Measurements from ENCODE around the gene MRPS26. TPM values are rescaled to one million over a fixed set of nuclear protein-coding genes. Genes with fewer than 3 reads are reported as not detected.

The MRPS26 gene
- total RNA-seq, 1 experiment from 2014 or later, result 105 TPM

GRCh38 chr20:3067139-3068014 is 21.5 kb downstream of the MRPS26 start:
- Mint-ChIP-seq H3K4me1 (peaks cover 2% of the 10 kb centered on the region), H3K27ac (no peak overlapping the region), H3K27me3 (ENCODE audit: low read depth) (peaks cover 23% of the 10 kb centered on the region), H3K9me3 (no peaks in the 10 kb centered on the region), H3K36me3 (no peaks in the 10 kb centered on the region), H3K4me3 (no peak overlapping the region)
- CTCF ChIA-PET, result interaction anchor here (0.6 to 1.5 kb wide), 2 partner anchors 14 to 48 kb away, joined by 3 to 5 read pairs; no protein-coding TSS in a partner anchor
- TF ChIP-seq USF2 (CRISPR knock-in tag; IDR thresholded peaks at IDR 0.05), result no peak
- no peak for TF ChIP-seq CREB1 (CRISPR knock-in tag; IDR thresholded peaks at IDR 0.05)
- no peak for TF ChIP-seq SMAD4 (CRISPR knock-in tag; IDR thresholded peaks at IDR 0.05)
- no peak for TF ChIP-seq RORB (CRISPR knock-in tag; IDR thresholded peaks at IDR 0.05)
- no peak for TF ChIP-seq ATF3 (CRISPR knock-in tag; conservative IDR thresholded peaks at IDR 0.05)
- TF ChIP-seq AR (CRISPR knock-in tag; IDR thresholded peaks at IDR 0.05), result no peak
- TF ChIP-seq ZNF281 (CRISPR knock-in tag; IDR thresholded peaks at IDR 0.05), result no peak
- TF ChIP-seq ESRRA (CRISPR knock-in tag; IDR thresholded peaks at IDR 0.05; ENCODE audit: borderline replicate concordance), result no peak
- TF ChIP-seq ZNF317 (CRISPR knock-in tag; IDR thresholded peaks at IDR 0.05; ENCODE audit: borderline replicate concordance, low read depth), result no peak
- no peak for TF ChIP-seq ZSCAN18 (CRISPR knock-in tag; IDR thresholded peaks at IDR 0.05)
- no peak for TF ChIP-seq SOX15 (CRISPR knock-in tag; IDR thresholded peaks at IDR 0.05)
- TF ChIP-seq TCF7 (CRISPR knock-in tag; IDR thresholded peaks at IDR 0.05; ENCODE audit: low read depth), result no peak
- no peak for TF ChIP-seq E2F5 (CRISPR knock-in tag; IDR thresholded peaks at IDR 0.05)
- TF ChIP-seq NR2C2 (CRISPR knock-in tag; IDR thresholded peaks at IDR 0.05), result no peak
- no peak for TF ChIP-seq ZNF121 (CRISPR knock-in tag; IDR thresholded peaks at IDR 0.05)
- no peak for TF ChIP-seq CDX4 (CRISPR knock-in tag; IDR thresholded peaks at IDR 0.05; ENCODE audit: borderline replicate concordance)
- TF ChIP-seq ZBTB21 (CRISPR knock-in tag; IDR thresholded peaks at IDR 0.05; ENCODE audit: borderline replicate concordance), result no peak
- ATAC-seq, result no peak
- POLR2A ChIA-PET, result no interaction called here
- DNase-seq (ENCODE audit: low spot score), result no peak

Data from WTC11 (cell line).